Measurements from ENCODE around the gene MAP4K4.
A peak's percentile ranks its signal among the peaks of the same experiment; 100 is the strongest.

The MAP4K4 gene

GRCh38 chr2:101868525-101868924 lies 171.0 kb downstream of the MAP4K4 start:
- H3K27ac ChIP-seq (ENCODE audit: low read depth, low read length) = no peak overlapping the region
- H4K5ac ChIP-seq (ENCODE audit: low read length) = no peak overlapping the region
- no peaks in the 10 kb centered on the region for H3K27me3 ChIP-seq (ENCODE audit: insufficient read depth, low read length, poor library complexity)
- H3K23ac ChIP-seq (ENCODE audit: low read length) = no peak overlapping the region
- H2AK5ac ChIP-seq (ENCODE audit: low read length) = no peak overlapping the region
- no peak overlapping the region for H2BK120ac ChIP-seq (ENCODE audit: low read depth, low read length)
- H2BK15ac ChIP-seq (replicated peaks; ENCODE audit: low read depth) = no peak overlapping the region
- H3K79me1 ChIP-seq (ENCODE audit: low read length) = no peaks in the 10 kb centered on the region
- no peak for DNase-seq
- H3K4ac ChIP-seq (ENCODE audit: low read depth, low read length) = no peak overlapping the region
- H3K18ac ChIP-seq (ENCODE audit: low read length) = no peak overlapping the region
- no peak overlapping the region for H3K9ac ChIP-seq (ENCODE audit: low read length)
- H3K4me2 ChIP-seq (ENCODE audit: low read length) = no peak overlapping the region
- no CpG with 5 or more reads among the region's 5 CpGs for whole genome bisulfite sequencing (ENCODE audit: extremely low coverage, insufficient coverage, low lambda C conversion rate)
- no peak overlapping the region for H2BK5ac ChIP-seq (ENCODE audit: low read length)
- H3K4me3 ChIP-seq (ENCODE audit: low read length) = no peak overlapping the region
- H4K8ac ChIP-seq (ENCODE audit: low read depth, low read length) = no peak overlapping the region
- H3K4me1 ChIP-seq (ENCODE audit: control insufficient read depth, low read depth, low read length) = peaks cover 3% of the 10 kb centered on the region
- H3K36me3 ChIP-seq (ENCODE audit: control insufficient read depth, insufficient read depth, low read length) = peaks cover 13% of the 10 kb centered on the region
- H3K79me2 ChIP-seq (ENCODE audit: control insufficient read depth, insufficient read depth, low read length) = no peaks in the 10 kb centered on the region
- H3K56ac ChIP-seq (ENCODE audit: low read length) = no peak overlapping the region

- Histone ChIP-seq H3K27me3 (ENCODE audit: insufficient read depth, low read length, poor library complexity) (no peaks in the 10 kb centered on the region), H3K36me3 (ENCODE audit: control insufficient read depth, insufficient read depth, low read length) (peaks cover 15% of the 10 kb centered on the region), H2BK120ac (ENCODE audit: low read depth, low read length) (no peak overlapping the region), H3K4me3 (ENCODE audit: low read length) (no peak overlapping the region), H3K4me2 (ENCODE audit: low read length) (no peak overlapping the region), H2BK5ac (ENCODE audit: low read length) (no peak overlapping the region), H3K79me2 (ENCODE audit: control insufficient read depth, insufficient read depth, low read length) (no peaks in the 10 kb centered on the region), H3K4ac (ENCODE audit: low read depth, low read length) (no peak overlapping the region), H2AK5ac (ENCODE audit: low read length) (no peak overlapping the region), H3K79me1 (ENCODE audit: low read length) (no peaks in the 10 kb centered on the region), H4K8ac (ENCODE audit: low read depth, low read length) (no peak overlapping the region), H3K18ac (ENCODE audit: low read length) (no peak overlapping the region), H3K4me1 (ENCODE audit: control insufficient read depth, low read depth, low read length) (peaks cover 3% of the 10 kb centered on the region), H3K27ac (ENCODE audit: low read depth, low read length) (no peak overlapping the region), H3K9ac (ENCODE audit: low read length) (no peak overlapping the region), H3K23ac (ENCODE audit: low read length) (no peak overlapping the region), H4K5ac (ENCODE audit: low read length) (no peak overlapping the region), H3K56ac (ENCODE audit: low read length) (no peak overlapping the region), H2BK15ac (replicated peaks; ENCODE audit: low read depth) (no peak overlapping the region)
- no peak for DNase-seq
- no CpG with 5 or more reads among the region's 15 CpGs for WGBS (ENCODE audit: extremely low coverage, insufficient coverage, low lambda C conversion rate)
These were observed 172.0 kb downstream of the MAP4K4 start for GRCh38 chr2:101869527-101869926.

- Histone ChIP-seq H3K4me2 (ENCODE audit: low read length) (no peak overlapping the region), H3K9ac (ENCODE audit: low read length) (no peak overlapping the region), H2AK5ac (ENCODE audit: low read length) (no peak overlapping the region), H3K4me3 (ENCODE audit: low read length) (no peak overlapping the region), H3K56ac (ENCODE audit: low read length) (no peak overlapping the region), H4K8ac (ENCODE audit: low read depth, low read length) (no peak overlapping the region), H3K79me1 (ENCODE audit: low read length) (no peaks in the 10 kb centered on the region), H2BK15ac (replicated peaks; ENCODE audit: low read depth) (no peak overlapping the region), H3K27me3 (ENCODE audit: insufficient read depth, low read length, poor library complexity) (no peaks in the 10 kb centered on the region), H3K4ac (ENCODE audit: low read depth, low read length) (no peak overlapping the region), H3K23ac (ENCODE audit: low read length) (no peak overlapping the region), H3K18ac (ENCODE audit: low read length) (no peak overlapping the region), H3K4me1 (ENCODE audit: control insufficient read depth, low read depth, low read length) (peaks cover 3% of the 10 kb centered on the region), H3K27ac (ENCODE audit: low read depth, low read length) (no peak overlapping the region), H2BK120ac (ENCODE audit: low read depth, low read length) (no peak overlapping the region), H4K5ac (ENCODE audit: low read length) (no peak overlapping the region), H2BK5ac (ENCODE audit: low read length) (no peak overlapping the region), H3K79me2 (ENCODE audit: control insufficient read depth, insufficient read depth, low read length) (no peaks in the 10 kb centered on the region), H3K36me3 (ENCODE audit: control insufficient read depth, insufficient read depth, low read length) (peaks cover 15% of the 10 kb centered on the region)
- no CpG with 5 or more reads among the region's 11 CpGs for WGBS (ENCODE audit: extremely low coverage, insufficient coverage, low lambda C conversion rate)
- peak; percentile 21 for DNase-seq
These were observed 172.9 kb downstream of the MAP4K4 start for GRCh38 chr2:101870444-101870843.

GRCh38 chr2:101871480-101871879 lies 174.0 kb downstream of the MAP4K4 start:
- H3K27me3 ChIP-seq (ENCODE audit: insufficient read depth, low read length, poor library complexity) = no peaks in the 10 kb centered on the region
- no peak overlapping the region for H2AK5ac ChIP-seq (ENCODE audit: low read length)
- H3K4me3 ChIP-seq (ENCODE audit: low read length) = no peak overlapping the region
- no peak overlapping the region for H2BK5ac ChIP-seq (ENCODE audit: low read length)
- H3K4me2 ChIP-seq (ENCODE audit: low read length) = no peak overlapping the region
- H3K79me2 ChIP-seq (ENCODE audit: control insufficient read depth, insufficient read depth, low read length) = no peaks in the 10 kb centered on the region
- H3K27ac ChIP-seq (ENCODE audit: low read depth, low read length) = no peak overlapping the region
- peaks cover 3% of the 10 kb centered on the region for H3K4me1 ChIP-seq (ENCODE audit: control insufficient read depth, low read depth, low read length)
- H3K79me1 ChIP-seq (ENCODE audit: low read length) = no peaks in the 10 kb centered on the region
- H3K56ac ChIP-seq (ENCODE audit: low read length) = no peak overlapping the region
- no peak overlapping the region for H4K8ac ChIP-seq (ENCODE audit: low read depth, low read length)
- H3K18ac ChIP-seq (ENCODE audit: low read length) = no peak overlapping the region
- no peak overlapping the region for H3K23ac ChIP-seq (ENCODE audit: low read length)
- peak; percentile 51 for DNase-seq
- H2BK120ac ChIP-seq (ENCODE audit: low read depth, low read length) = no peak overlapping the region
- H3K4ac ChIP-seq (ENCODE audit: low read depth, low read length) = no peak overlapping the region
- no peak overlapping the region for H2BK15ac ChIP-seq (replicated peaks; ENCODE audit: low read depth)
- H4K5ac ChIP-seq (ENCODE audit: low read length) = no peak overlapping the region
- peaks cover 14% of the 10 kb centered on the region for H3K36me3 ChIP-seq (ENCODE audit: control insufficient read depth, insufficient read depth, low read length)
- no peak overlapping the region for H3K9ac ChIP-seq (ENCODE audit: low read length)
- no CpG with 5 or more reads among the region's 5 CpGs for WGBS (ENCODE audit: extremely low coverage, insufficient coverage, low lambda C conversion rate)

GRCh38 chr2:101872480-101872879 lies 175.0 kb downstream of the MAP4K4 start:
- H2AK5ac ChIP-seq (ENCODE audit: low read length) = no peak overlapping the region
- H3K9ac ChIP-seq (ENCODE audit: low read length) = no peak overlapping the region
- no peak overlapping the region for H3K18ac ChIP-seq (ENCODE audit: low read length)
- H3K4me2 ChIP-seq (ENCODE audit: low read length) = no peak overlapping the region
- H2BK15ac ChIP-seq (replicated peaks; ENCODE audit: low read depth) = no peak overlapping the region
- H3K79me2 ChIP-seq (ENCODE audit: control insufficient read depth, insufficient read depth, low read length) = no peaks in the 10 kb centered on the region
- H3K36me3 ChIP-seq (ENCODE audit: control insufficient read depth, insufficient read depth, low read length) = peaks cover 14% of the 10 kb centered on the region
- no peak overlapping the region for H4K8ac ChIP-seq (ENCODE audit: low read depth, low read length)
- no peak overlapping the region for H2BK120ac ChIP-seq (ENCODE audit: low read depth, low read length)
- peaks cover 3% of the 10 kb centered on the region for H3K4me1 ChIP-seq (ENCODE audit: control insufficient read depth, low read depth, low read length)
- no peak overlapping the region for H3K23ac ChIP-seq (ENCODE audit: low read length)
- H3K79me1 ChIP-seq (ENCODE audit: low read length) = no peaks in the 10 kb centered on the region
- no peaks in the 10 kb centered on the region for H3K27me3 ChIP-seq (ENCODE audit: insufficient read depth, low read length, poor library complexity)
- no peak overlapping the region for H3K4ac ChIP-seq (ENCODE audit: low read depth, low read length)
- no peak overlapping the region for H4K5ac ChIP-seq (ENCODE audit: low read length)
- WGBS (ENCODE audit: extremely low coverage, insufficient coverage, low lambda C conversion rate) = no CpG with 5 or more reads among the region's 3 CpGs
- no peak for DNase-seq
- H3K27ac ChIP-seq (ENCODE audit: low read depth, low read length) = no peak overlapping the region
- no peak overlapping the region for H2BK5ac ChIP-seq (ENCODE audit: low read length)
- no peak overlapping the region for H3K4me3 ChIP-seq (ENCODE audit: low read length)
- H3K56ac ChIP-seq (ENCODE audit: low read length) = no peak overlapping the region

- no CpG with 5 or more reads among the region's 3 CpGs for WGBS (ENCODE audit: extremely low coverage, insufficient coverage, low lambda C conversion rate)
- Histone ChIP-seq H2BK15ac (replicated peaks; ENCODE audit: low read depth) (no peak overlapping the region), H3K9ac (ENCODE audit: low read length) (no peak overlapping the region)
These were observed 176.0 kb downstream of the MAP4K4 start for GRCh38 chr2:101873543-101873942.

More at GRCh38 chr2:101873543-101873942, 176.0 kb downstream of the MAP4K4 start:
- Histone ChIP-seq H2AK5ac (ENCODE audit: low read length) (no peak overlapping the region), H3K4me3 (ENCODE audit: low read length) (no peak overlapping the region), H2BK5ac (ENCODE audit: low read length) (no peak overlapping the region), H3K4me1 (ENCODE audit: control insufficient read depth, low read depth, low read length) (peaks cover 3% of the 10 kb centered on the region), H3K23ac (ENCODE audit: low read length) (no peak overlapping the region), H4K5ac (ENCODE audit: low read length) (no peak overlapping the region), H2BK120ac (ENCODE audit: low read depth, low read length) (no peak overlapping the region), H3K18ac (ENCODE audit: low read length) (no peak overlapping the region), H3K4me2 (ENCODE audit: low read length) (no peak overlapping the region), H3K27me3 (ENCODE audit: insufficient read depth, low read length, poor library complexity) (no peaks in the 10 kb centered on the region), H3K4ac (ENCODE audit: low read depth, low read length) (no peak overlapping the region), H3K36me3 (ENCODE audit: control insufficient read depth, insufficient read depth, low read length) (peaks cover 12% of the 10 kb centered on the region), H3K79me1 (ENCODE audit: low read length) (no peaks in the 10 kb centered on the region), H3K79me2 (ENCODE audit: control insufficient read depth, insufficient read depth, low read length) (no peaks in the 10 kb centered on the region), H3K56ac (ENCODE audit: low read length) (no peak overlapping the region), H4K8ac (ENCODE audit: low read depth, low read length) (no peak overlapping the region), H3K27ac (ENCODE audit: low read depth, low read length) (no peak overlapping the region)
- peak; percentile 48 for DNase-seq
